ENCODE measurements around the gene VAV3.

- TF ChIP-seq, protein P1, sequence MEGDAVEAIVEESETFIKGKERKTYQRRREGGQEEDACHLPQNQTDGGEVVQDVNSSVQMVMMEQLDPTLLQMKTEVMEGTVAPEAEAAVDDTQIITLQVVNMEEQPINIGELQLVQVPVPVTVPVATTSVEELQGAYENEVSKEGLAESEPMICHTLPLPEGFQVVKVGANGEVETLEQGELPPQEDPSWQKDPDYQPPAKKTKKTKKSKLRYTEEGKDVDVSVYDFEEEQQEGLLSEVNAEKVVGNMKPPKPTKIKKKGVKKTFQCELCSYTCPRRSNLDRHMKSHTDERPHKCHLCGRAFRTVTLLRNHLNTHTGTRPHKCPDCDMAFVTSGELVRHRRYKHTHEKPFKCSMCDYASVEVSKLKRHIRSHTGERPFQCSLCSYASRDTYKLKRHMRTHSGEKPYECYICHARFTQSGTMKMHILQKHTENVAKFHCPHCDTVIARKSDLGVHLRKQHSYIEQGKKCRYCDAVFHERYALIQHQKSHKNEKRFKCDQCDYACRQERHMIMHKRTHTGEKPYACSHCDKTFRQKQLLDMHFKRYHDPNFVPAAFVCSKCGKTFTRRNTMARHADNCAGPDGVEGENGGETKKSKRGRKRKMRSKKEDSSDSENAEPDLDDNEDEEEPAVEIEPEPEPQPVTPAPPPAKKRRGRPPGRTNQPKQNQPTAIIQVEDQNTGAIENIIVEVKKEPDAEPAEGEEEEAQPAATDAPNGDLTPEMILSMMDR (optimal IDR thresholded peaks at IDR 0.05 in 1 of 3, IDR thresholded peaks at IDR 0.05 in 1 of 3, conservative IDR thresholded peaks at IDR 0.05 in 1 of 3; ENCODE audit: extremely low read depth in 1 of 3, insufficient read depth in 2 of 3, low read length in 3 of 3), result no peak
- TF ChIP-seq EZH2 (IDR thresholded peaks at IDR 0.05; ENCODE audit: low read length), result no peak
Observed at GRCh38 chr1:107666493-107666892, 298.5 kb downstream of the VAV3 start.
